Spinal cord (tissue), 10 donors: Measurements from ENCODE around the gene RASL10B. TPM values are rescaled to one million over a fixed set of nuclear protein-coding genes. Genes with fewer than 3 reads are reported as not detected.

Experiments used
- DNase-seq, 6 donors: peaks; one replicate each; pipeline versions ENCODE4 v3.0.0 to v3.0.0-alpha.2; 2013 to 2015; ENCODE audit warnings: low spot score in 6 of 6, low read depth in 4 of 6
- H3K27ac ChIP-seq: one replicate; pipeline ENCODE4 v1.5.1; 2013; ENCODE audit warnings: low read depth, low read length, control low read depth
- H3K27me3 ChIP-seq: one replicate; pipeline ENCODE4 v1.6.1; 2013; ENCODE audit warnings: low read length; ENCODE audit not compliant: control insufficient read depth, insufficient read depth
- H3K36me3 ChIP-seq: one replicate; pipeline ENCODE4 v1.6.1; 2013; ENCODE audit warnings: low read length; ENCODE audit not compliant: control insufficient read depth, insufficient read depth
- H3K4me1 ChIP-seq: one replicate; pipeline ENCODE4 v1.6.1; 2013; ENCODE audit warnings: low read length; ENCODE audit not compliant: control insufficient read depth, insufficient read depth
- H3K4me3 ChIP-seq: one replicate; pipeline ENCODE4 v1.5.1; 2013; ENCODE audit warnings: low read depth, low read length, control low read depth
- H3K9me3 ChIP-seq: one replicate; pipeline ENCODE4 v1.6.1; 2013; ENCODE audit warnings: low read length; ENCODE audit not compliant: control insufficient read depth, insufficient read depth
- WGBS: methylation state at CpG from one replicate; pipeline ENCODE4 v1.1.5; 2013; ENCODE audit warnings: missing lambda C conversion rate; ENCODE audit not compliant: insufficient coverage; 5-methylcytosine and 5-hydroxymethylcytosine counted together
- long read RNA-seq, 4 donors: transcript quantifications; one replicate each; lab custom pipeline, GENCODE V29; 2026
- polyA plus RNA-seq, 2 donors: library from polyadenylated mRNA; unstranded; fragments of 120-200 nt; gene quantifications; one replicate each; pipeline ENCODE4 v1.2.1, GENCODE V29; 2013; ENCODE audit not compliant: insufficient read length in 2 of 2
- total RNA-seq, 2 donors: library from RNA; depleted of rRNA in 1 of 2; stranded (reverse); fragments of 120-200 nt in 1 of 2; fragments of >200 nt in 1 of 2; gene quantifications; one replicate each; pipeline versions ENCODE4 v1.2.3 to v1.2.4, GENCODE V29; 2013 to 2014
- donor health status: healthy.

RASL10B gene, protein sequence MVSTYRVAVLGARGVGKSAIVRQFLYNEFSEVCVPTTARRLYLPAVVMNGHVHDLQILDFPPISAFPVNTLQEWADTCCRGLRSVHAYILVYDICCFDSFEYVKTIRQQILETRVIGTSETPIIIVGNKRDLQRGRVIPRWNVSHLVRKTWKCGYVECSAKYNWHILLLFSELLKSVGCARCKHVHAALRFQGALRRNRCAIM
- 10 to 100 TPM in 1 of 2 donors, 1 to 10 TPM in 1; 8.2 to 11.0 TPM for total RNA-seq
- 10 to 100 TPM; 45.4 to 49.2 TPM for polyA plus RNA-seq
- long read RNA-seq, donor 1, transcript RASL10B-201 (4 exons, 3,205 nt), result major isoform, 16 of 16 reads
- long read RNA-seq, donor 1, partial matches to known transcripts, result 0 of 16 reads
- long read RNA-seq, donor 1, other reads (novel, unspliced or antisense), result 0 of 16 reads
- long read RNA-seq, donor 2, transcript RASL10B-201 (4 exons, 3,205 nt), result major isoform, 18 of 19 reads
- long read RNA-seq, donor 2, partial matches to known transcripts, result 0 of 19 reads
- long read RNA-seq, donor 2, other reads (novel, unspliced or antisense), result 0 of 19 reads
- long read RNA-seq, donor 3, transcript RASL10B-201 (4 exons, 3,205 nt), result major isoform, 7 of 12 reads
- long read RNA-seq, donor 3, partial matches to known transcripts, result 5 of 12 reads
- long read RNA-seq, donor 3, other reads (novel, unspliced or antisense), result 0 of 12 reads
- long read RNA-seq, donor 4, result 0 reads

DNA sequence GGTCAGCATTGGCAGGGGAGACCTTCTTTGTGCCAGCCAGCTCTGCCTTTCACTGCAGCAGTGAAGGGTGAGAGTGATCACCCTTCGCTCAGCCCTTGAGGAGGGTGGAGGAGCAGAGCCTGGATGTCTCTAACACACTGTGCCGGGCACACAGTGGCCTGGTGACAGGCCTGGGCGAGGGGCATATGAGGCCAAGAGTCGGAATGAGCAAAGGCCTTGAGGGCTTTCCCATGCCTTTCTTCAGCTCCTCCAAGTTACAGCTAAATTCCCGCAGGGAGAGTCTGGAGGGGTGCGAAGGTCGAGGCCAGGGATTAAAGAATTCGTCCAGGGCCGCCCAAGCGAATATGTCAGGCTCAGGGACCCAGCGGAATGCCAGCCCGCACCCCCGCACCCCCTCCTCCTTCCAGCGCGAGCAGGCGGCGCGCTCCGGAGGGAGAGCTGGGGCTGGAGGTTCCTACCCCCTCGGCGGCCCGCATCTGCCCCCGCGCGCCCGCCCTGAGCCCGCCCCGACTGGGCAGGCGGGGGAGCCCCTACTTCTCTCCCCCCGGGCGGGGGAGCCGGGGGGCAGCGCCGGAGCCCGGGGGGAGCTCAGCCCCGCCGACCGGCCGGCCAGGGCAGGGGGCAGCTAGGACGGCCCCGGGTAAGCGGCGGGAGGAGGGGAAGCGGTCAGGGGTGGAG lies at the start of gene RASL10B:
Gene RASL10B, plus strand, starts transcription at position 401 of the 678 bp plus-strand sequence. CDS start 3,546 bp downstream, outside the sequence.
- H3K36me3 ChIP-seq, result peaks cover 30% of the 10 kb centered on the region
- H3K4me1 ChIP-seq, result peaks cover 24% of the 10 kb centered on the region
- WGBS, result 3% methylated on average over 21 of the region's 44 CpGs
- H3K27ac ChIP-seq, result peak within 1 kb of the TSS; percentile 57
- H3K9me3 ChIP-seq, result no peaks in the 10 kb centered on the region
- H3K27me3 ChIP-seq, result no peaks in the 10 kb centered on the region
- peak within 1 kb of the TSS; percentile 52 for H3K4me3 ChIP-seq
- peak in 2 of 6 donors; percentile 84 to 87 for DNase-seq

DNA sequence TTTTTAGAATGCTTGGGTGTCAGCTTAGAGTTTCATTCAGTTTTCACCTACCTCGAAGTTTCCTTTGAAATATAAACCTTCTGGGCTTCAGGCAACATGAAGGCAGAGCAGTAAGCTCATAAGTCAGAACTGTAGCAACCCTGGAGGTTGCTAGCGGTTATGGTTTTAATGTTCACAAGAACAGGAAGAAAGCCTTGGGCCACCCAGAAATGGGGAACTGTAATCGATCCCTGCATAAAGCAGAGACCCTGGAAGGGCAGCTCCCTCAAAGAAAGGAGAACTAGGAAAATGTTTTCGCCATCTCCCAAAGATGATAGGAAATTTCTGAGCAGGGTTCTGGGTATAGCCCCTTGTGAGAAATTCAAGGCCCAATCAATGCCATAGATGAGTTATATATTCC lies 47.8 kb upstream of the RASL10B start:
- Histone ChIP-seq H3K27me3 (no peaks in the 10 kb centered on the region), H3K9me3 (no peaks in the 10 kb centered on the region), H3K4me3 (no peak overlapping the region), H3K27ac (no peak overlapping the region), H3K36me3 (peaks cover 44% of the 10 kb centered on the region), H3K4me1 (no peaks in the 10 kb centered on the region)
- DNase-seq, result no peak
- 91% methylated on average over 3 of the region's 4 CpGs for WGBS

DNA sequence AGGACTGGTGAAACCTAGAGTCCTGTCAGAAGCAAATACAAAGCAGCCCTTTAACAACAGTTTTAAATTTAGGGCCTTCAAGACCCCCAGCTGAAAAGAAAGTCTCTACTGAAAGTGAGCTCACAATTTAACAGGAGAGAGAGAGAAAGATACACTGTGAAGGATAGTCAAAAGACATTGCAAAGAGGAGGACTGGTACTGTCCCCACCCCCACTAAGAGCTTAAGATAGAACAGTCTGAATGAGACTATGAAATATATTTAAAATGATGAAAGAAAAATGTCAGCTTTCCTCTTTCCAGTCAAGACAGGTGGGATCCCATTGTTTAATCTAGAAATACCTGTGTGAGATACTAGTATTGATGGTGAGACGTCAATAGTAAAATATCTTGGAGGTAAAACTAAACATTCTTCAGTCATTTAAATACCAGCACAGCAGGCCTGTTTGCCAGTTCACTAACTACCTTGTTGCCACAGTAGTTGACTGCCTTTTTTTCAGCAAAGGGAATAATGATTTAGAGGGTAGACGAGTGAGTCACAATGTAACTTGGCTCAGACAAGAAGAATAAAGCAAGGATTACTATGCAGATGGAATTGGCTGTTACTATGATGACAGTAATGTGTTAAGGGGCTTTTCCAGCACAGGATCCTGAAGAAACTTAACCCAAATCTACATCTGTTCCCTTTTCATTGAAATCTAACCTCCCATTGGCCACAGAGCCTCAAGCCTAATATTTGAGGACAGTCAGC lies 47.2 kb upstream of the RASL10B start:
- no peaks in the 10 kb centered on the region for H3K9me3 ChIP-seq
- H3K4me1 ChIP-seq, result no peaks in the 10 kb centered on the region
- no peak overlapping the region for H3K4me3 ChIP-seq
- no peak for DNase-seq
- H3K27me3 ChIP-seq, result no peaks in the 10 kb centered on the region
- H3K36me3 ChIP-seq, result peaks cover 47% of the 10 kb centered on the region
- no CpG with 5 or more reads among the region's 2 CpGs for WGBS
- no peak overlapping the region for H3K27ac ChIP-seq

DNA sequence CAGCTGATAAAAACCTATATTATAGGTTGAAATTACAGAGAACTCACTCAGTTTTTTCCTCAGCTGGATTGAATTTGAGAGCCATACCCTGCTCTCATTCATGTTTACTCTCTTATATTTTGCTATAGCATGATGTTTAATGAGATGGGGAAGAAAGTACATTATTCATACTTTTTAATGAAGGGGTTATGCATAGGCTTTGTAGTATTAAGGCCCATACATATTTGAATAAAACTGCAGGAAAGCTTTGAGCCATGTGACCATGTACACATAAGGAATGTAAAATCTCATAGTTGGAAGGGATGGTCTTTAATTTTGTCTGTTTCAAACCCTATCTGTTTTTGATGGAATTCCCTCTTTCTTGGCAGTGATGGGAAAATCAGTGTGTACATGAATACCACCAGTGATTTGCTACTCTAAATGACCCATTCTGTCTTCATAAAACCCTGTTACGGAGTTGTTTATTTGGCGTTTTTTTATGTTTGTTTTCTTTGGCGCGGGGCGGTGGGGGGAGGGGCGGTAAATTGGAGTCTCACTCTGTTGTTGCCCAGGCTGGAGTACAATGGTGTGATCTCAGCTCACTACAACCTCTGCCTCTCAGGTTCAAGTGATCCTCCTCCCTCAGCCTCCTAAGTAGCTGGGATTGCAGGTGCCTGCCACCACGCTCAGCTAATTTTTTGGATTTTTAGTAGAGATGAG lies 38.8 kb upstream of the RASL10B start:
- no CpG with 5 or more reads among the region's 7 CpGs for WGBS
- H3K4me3 ChIP-seq, result no peak overlapping the region
- peaks cover 19% of the 10 kb centered on the region for H3K36me3 ChIP-seq
- H3K27ac ChIP-seq, result no peak overlapping the region
- H3K4me1 ChIP-seq, result peaks cover 4% of the 10 kb centered on the region
- H3K9me3 ChIP-seq, result no peaks in the 10 kb centered on the region
- no peaks in the 10 kb centered on the region for H3K27me3 ChIP-seq
- no peak for DNase-seq

DNA sequence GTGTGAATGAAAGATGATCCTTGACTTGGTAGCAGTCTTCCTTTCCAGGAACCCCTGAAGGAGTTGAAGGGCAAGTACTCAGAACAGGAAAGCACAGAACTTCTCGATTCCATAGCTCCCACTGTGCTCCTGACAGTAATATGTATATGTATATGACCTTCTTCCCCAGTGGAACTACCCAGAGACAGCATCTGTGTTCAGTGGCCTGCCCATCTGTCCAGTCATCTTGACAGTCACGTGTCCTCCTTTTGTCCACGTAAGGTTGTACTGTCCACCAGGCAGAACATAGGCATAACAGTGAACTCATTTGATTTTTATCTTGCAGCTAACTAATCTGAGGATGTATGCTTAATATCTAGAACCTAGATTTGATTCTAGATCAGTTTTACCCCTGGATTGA lies 37.8 kb upstream of the RASL10B start:
- H3K4me1 ChIP-seq, result peaks cover 4% of the 10 kb centered on the region
- no peak for DNase-seq
- H3K9me3 ChIP-seq, result no peaks in the 10 kb centered on the region
- H3K4me3 ChIP-seq, result no peak overlapping the region
- H3K36me3 ChIP-seq, result peaks cover 15% of the 10 kb centered on the region
- no peak overlapping the region for H3K27ac ChIP-seq
- H3K27me3 ChIP-seq, result no peaks in the 10 kb centered on the region
- 100% methylated on average over 1 of the region's 3 CpGs for WGBS

DNA sequence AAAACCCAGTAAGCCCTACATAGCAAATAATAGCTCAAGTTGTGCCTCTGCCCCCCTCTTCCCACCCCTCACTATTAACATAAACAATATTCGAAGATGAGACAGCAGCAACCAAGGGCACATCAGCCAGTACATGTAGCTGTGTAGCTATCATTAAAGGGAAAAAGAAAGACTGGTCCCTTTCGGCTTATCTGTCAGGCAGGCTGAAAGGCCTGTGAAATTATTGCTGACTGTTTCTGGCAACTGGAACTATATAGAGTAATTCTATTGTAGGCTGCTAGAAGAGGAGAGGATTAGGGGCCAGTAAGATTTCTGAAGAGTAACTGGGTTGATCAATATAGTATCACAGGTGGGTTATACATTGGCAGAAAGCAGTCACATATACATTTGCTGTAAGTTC lies 36.5 kb upstream of the RASL10B start:
- Histone ChIP-seq H3K9me3 (no peaks in the 10 kb centered on the region), H3K27me3 (no peaks in the 10 kb centered on the region), H3K36me3 (peaks cover 13% of the 10 kb centered on the region), H3K27ac (no peak overlapping the region), H3K4me1 (peaks cover 4% of the 10 kb centered on the region), H3K4me3 (no peak overlapping the region)
- no peak for DNase-seq
- 78% methylated on average over 2 of the region's 2 CpGs for WGBS

DNA sequence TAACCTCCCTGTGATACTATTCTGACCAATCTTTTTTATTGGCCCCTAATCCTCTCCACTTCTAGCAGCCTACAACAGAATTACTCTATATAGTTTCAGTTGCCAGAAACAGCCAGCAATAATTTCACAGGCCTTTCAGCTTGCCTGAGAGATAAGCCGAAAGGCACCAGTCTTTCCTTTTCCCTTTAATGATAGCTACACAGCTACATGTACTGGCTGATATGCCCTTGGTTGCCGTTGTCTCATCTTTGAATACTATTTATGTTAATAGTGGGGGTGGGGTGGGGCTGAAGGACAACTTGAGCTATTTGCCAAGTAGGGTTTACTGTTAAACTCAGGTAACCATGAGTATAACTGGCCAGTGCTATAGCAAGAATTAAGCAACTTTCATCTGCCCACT lies 35.8 kb upstream of the RASL10B start:
- no CpG with 5 or more reads among the region's 2 CpGs for WGBS
- DNase-seq, result no peak
- H3K4me1 ChIP-seq, result peaks cover 4% of the 10 kb centered on the region
- H3K36me3 ChIP-seq, result peaks cover 13% of the 10 kb centered on the region
- H3K27ac ChIP-seq, result no peak overlapping the region
- no peaks in the 10 kb centered on the region for H3K9me3 ChIP-seq
- H3K27me3 ChIP-seq, result no peaks in the 10 kb centered on the region
- no peak overlapping the region for H3K4me3 ChIP-seq

DNA sequence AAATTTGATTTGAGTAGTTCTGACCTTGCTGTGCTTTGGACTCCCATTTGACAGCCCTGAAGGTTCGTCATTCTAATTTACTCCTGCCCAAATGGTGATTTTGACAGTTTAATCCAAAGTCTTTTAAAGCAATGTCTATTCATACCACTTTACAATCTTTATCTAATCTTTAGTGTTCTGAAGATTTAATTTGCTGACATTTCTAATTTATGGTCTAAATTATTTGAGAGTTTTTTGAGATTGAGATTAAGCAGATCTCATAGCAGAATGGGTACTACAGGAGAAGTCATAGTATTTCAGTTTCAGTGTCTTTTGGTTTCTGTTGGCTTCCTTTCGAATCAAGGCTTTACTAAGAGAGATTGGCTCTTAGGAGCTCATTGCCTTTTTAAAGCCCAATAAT lies 32.6 kb upstream of the RASL10B start:
- no peaks in the 10 kb centered on the region for H3K9me3 ChIP-seq
- WGBS, result no CpG with 5 or more reads among the region's 2 CpGs
- H3K27ac ChIP-seq, result no peak overlapping the region
- DNase-seq, result no peak
- peaks cover 4% of the 10 kb centered on the region for H3K4me1 ChIP-seq
- no peaks in the 10 kb centered on the region for H3K27me3 ChIP-seq
- no peak overlapping the region for H3K4me3 ChIP-seq
- H3K36me3 ChIP-seq, result peaks cover 13% of the 10 kb centered on the region

DNA sequence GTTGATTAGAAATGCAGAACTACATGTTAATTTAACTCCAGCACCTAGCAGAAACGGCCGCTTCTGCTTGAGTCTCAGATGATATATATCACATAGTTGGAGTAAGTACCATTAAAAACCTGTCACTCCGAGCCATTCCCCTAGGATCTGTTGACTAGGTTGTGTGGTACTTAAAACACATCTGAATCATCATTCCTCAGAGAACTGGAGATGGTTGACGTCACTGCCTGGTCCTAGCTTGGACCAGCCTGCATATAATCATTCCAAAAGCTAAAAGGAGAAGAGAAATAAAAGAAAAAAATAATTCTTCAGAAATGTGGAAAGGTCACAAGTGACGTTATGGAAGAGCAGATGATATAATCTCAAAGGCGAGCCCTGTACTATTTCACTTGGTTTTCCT lies 31.3 kb upstream of the RASL10B start:
- DNase-seq, result no peak
- Histone ChIP-seq H3K9me3 (no peaks in the 10 kb centered on the region), H3K4me3 (no peak overlapping the region), H3K27me3 (no peaks in the 10 kb centered on the region), H3K27ac (no peak overlapping the region), H3K4me1 (no peaks in the 10 kb centered on the region), H3K36me3 (peaks cover 3% of the 10 kb centered on the region)
- 77% methylated on average over 2 of the region's 6 CpGs for WGBS
